Activated CD8-positive, alpha-beta memory T cell treated with anti-CD3 and anti-CD28 coated beads for 48 hours (primary cell): ENCODE data around the gene ALDH1L2.
A peak's percentile ranks its signal among the peaks of the same experiment; 100 is the strongest.

Source experiments
- DNase-seq, 3 experiments: peaks; one replicate each; pipeline ENCODE4 v3.0.0-alpha.2; 2020; ENCODE audit warnings: low read depth in 2 of 3, low spot score in 2 of 3

The ALDH1L2 gene

DNA sequence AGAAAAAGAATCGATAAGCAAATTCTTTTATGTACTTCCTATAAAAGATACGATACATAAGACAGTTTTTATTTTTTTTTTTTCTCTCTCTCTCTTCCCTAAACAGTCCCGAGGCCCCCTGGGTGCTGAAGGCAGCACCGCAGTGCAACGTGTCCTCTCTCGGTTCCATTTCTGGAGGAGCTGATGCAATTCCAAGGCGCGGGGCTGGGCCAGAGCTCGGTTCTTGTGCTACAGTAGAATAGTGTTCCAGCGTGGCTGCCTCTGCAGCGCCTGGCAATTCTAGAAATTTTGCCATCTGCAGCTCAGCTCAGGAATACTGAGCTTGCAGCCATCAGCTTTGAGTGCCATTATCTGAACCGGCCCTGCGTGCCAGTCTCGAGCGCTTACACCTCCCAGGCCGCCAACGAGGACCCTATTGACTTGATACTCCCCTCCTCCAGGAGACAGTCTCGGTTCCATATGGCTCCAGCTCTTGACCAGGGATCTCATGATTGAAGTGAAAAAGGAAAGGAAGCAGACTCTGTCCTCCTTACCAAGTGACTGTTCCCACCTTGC is 630 bp downstream of the ALDH1L2 start:
- DNase-seq: no peak

DNA sequence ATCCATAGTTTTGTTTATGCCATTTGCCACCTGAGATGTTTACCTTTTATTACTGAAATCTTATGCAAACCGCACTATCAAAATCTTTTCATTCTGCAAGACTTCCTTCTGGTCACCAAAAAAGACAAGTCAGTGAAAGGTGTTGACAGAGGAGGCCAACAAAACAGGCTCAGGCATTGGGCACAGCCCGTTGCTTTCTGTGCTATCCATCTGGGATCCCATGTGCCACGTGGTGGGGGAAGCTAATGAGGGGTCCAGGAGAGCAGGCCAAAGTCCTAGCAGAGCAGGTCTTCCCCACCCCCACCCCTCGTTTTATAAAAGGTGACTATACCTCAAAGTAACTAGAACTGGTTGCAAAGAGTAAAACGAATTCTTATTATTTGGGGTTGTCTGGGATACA is 1.2 kb downstream of the ALDH1L2 start:
- DNase-seq: no peak

DNA sequence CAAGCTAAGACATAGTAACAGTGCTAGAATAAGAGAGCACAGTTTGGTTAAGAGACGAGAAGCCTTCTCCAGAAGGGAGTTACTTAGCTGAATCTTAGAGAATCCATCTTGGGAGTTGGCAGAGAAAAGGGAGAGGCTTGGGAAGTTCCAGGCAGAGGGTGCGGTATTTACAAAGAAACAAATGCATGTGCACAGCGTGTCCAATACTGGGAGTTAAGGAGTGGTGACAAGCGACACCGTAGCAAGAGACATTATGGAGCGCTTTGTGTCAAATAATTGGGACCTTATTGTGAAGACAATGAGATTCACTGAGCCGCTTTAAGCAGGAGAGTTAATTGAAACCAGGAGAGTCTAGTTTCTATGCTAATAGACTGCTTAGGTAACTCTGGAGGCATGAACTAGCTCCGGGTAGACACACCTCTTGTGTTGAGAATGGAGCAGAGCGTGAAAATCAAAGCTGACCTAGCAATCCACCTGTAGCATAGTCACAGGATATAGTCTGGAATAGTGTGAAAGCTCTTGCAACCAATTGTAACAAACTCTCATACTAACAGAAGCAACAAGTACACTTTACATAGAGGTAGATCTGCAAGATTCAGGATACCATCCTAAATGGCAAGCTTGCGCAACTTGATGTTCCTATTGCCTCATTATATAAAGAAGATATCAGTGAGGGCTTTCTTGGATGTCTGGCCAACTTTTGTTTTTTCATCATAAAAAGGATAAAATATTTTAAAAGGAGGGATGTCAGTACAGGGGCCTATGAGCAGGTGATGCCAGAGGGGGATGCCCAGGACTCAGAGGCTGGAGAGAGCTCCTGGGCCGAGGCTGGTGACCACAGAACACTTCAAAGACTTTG is 5.3 kb downstream of the ALDH1L2 start:
- no peak for DNase-seq

DNA sequence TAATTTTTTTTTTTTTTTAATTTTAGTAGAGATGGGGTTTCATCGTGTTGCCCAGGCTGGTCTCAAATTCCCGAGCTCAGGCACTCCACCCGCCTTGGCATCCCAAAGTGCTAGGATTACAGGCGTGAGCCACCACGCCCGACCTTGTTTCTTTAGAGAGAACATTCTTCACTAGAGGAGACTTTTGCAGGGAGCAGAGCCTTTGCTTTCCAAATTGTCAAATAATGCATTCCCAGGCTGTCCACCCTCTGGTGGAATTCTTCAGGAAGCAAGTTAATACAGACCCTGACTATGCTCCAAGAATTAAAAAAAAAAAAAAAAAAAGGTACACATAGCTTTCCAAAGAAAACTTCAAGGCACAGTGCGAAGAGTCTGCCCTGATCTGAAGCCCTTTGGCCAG is 6.8 kb downstream of the ALDH1L2 start:
- no peak for DNase-seq

DNA sequence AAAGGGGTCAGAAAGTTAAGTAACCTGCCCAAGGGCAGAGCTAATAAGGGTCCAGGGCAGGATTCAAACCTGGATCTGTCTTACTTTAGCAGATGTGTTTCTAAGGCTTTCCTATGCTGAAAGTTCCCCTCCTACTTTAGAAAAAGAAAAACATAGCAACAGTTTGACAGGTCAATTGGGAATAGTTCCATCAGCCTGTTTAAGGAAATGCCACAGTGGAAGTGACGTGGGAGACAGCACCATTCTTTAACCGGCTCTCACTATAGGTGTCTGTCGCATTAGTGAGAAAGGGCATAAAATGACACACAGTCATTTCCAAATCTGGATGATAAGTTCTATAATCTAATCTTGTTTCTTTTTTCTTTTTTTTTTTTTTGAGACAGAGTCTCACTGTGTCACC is 7.3 kb downstream of the ALDH1L2 start:
- no peak for DNase-seq

DNA sequence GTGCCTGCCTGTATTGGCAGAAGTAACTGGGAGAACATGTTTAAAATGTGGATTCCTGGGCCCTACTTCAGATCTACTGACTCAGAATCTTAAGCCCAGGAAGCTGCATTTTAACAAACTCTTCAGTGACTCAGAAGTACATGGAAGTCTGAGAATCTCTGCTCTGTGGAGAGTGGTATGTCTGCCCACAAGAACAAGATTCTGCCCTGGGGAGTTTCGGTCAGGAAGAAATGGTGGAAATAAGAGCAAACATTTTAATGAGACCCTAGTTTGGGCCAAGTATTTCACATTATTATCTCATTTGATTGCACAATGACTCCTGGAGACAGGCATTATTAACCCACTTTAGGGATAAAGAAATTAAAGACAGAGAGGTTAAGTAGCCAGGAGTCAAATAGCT is 8.2 kb downstream of the ALDH1L2 start:
- no peak for DNase-seq

DNA sequence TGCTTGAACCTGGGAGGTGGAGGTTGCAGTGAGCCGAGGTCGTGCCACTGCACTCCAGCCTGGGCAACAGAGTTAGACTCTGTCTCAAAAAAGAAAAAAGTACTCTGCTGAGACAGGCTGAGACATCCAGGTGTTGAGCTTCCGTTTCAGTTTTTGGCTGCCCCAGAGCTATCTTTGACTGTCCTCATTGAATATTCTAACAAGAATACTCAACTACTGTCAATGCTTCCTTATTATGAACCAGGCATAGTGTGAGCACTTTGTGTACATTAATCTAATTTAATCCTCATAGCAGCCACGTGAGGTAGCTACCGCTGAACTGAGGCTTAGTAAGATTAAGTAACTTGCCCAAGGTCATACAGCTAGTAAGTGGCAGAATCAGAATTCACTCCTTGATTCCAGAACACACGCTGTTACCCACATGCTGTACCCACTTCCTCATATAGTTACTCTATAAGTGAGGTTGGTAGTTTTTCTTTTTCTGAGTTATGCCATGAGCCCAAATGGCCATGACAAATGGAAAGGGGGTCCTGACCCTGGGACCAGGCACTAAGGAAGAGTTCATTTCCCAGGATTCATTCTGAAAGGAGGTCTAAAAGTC is 11.3 kb downstream of the ALDH1L2 start:
- DNase-seq: no peak

DNA sequence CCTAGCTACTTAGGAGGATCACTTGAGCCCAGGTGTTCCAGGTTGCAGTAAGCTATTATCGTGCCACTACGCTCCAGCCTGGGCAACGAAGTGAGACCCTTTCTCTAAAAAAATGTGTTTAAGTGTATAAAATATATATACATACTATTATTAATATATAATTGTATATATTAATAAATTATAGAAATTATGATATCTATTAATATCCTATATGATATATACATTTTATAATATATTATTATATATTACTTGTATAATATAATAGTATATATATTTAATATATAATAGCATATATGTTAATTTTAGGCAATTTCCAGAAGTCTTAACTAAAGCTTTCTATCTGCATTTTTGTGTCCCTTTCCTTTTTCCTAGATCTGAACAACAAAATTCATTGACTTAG is 12.3 kb downstream of the ALDH1L2 start:
- DNase-seq: no peak

DNA sequence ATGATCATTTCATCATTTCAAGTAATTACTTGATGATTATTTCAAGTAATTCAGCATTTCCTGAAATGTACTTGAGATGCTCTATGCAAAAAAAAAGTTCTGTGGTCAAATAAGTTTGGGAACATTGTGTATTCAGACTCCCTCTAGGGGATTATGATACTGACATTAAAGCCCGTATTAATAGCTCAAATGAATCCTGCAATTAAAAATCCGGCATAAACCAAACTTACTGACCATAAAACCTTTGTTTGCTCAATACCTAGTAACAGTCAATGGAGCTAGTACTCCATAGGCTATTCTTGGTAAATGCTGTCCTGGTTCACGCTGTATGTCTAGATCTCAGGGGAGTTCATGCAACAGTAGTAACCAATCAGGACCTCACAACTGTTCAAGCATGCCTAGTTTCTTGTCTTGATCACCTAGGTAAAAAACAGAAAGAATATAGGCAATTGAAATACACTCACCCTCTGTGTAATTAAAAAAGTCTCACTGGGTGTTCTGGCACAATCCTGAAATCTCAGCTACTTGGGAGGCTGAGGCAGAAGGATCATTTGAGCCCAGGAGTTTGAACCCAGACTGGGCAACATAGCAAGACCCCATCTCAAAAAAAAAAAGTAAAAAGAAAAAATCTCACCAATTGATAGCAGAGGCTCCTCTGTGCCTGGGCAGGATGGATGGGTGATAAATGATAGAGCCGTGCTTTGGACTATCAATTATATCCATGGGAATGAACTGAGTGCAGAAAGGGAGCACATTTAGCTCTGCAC is 14.1 kb downstream of the ALDH1L2 start:
- DNase-seq: no peak

DNA sequence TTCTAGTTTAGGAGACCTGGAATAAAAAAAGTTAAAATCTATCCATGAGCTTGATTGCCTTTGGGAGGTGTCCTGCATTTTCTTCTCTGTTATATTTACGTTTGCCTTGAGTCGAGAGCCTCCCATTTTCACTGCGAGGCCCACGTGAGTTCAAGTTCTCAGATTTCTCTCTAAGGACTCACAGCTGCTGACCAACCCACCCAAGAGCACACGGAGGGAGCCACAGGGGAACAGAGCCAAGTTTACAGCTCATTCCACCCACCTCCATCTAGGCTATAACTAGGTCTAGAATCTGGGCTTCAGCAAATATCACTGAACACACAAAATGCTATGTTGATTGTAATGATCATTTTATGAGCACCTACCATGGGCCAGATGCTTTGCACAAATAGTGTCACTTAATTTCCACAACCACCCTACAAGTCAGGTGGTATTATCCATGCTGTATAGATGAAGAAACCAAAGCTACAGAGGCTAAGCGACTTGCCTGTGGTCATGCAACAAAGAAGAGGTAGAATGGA is 16.7 kb downstream of the ALDH1L2 start:
- DNase-seq: no peak

DNA sequence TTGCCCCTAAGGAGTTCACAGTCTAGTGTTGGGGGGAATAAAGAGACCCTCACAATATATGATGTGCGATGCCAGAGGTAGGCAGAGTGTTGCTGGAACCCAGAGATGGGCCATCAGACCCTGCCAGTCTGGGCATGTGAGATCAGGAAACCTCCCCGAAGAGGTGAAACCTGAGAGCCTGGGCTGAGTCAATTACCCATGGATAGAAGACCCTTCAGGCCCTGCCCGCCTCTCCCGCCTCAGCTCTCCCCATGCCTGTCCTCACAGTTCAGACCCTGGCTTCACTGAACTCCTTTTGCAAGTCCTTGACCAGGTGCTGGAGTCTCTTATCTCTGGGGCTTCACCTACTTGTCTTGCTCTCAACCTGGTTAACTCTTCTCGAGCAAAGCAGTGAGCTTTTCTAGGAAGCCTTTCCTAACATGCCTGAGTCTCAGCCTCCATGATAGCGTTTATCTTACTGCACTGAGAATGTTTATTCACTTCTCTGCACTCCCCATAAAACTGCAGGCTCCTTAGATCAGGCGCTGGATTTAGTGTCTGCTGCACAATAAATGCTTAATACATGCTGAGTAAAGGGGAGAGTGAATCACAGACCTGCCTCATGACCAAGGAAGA is 19.6 kb downstream of the ALDH1L2 start:
- no peak for DNase-seq

DNA sequence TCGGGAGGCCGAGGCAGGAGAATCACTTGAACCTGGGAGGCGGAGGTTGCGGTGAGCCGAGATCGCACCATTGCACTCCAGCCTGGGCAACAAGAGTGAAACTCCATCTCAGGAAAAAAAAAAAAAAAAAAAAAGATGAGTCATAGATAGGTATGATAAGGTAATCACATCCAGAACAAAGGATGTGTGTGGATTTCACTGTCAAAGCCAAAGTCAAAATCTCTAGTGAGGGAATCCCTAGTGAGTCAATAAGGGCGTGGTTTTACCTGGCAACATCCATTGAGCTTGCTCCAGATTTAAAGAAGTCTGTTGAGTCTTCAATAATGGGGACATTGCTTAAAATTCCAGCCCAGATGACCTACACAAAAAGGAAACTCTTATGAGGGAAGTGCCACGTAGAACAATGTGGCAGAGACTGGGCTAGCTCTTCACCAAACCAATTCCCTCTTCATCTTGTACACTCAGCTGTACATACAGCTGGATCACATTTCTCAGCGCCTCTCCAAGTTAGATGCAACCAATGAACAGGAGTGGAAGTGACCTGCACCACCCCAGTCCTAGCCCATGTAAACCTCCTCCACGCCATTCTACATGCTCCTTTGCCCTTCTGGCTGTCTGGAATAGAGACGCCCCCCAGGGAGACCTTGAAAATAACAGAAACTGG is 23.4 kb downstream of the ALDH1L2 start:
- no peak for DNase-seq

DNA sequence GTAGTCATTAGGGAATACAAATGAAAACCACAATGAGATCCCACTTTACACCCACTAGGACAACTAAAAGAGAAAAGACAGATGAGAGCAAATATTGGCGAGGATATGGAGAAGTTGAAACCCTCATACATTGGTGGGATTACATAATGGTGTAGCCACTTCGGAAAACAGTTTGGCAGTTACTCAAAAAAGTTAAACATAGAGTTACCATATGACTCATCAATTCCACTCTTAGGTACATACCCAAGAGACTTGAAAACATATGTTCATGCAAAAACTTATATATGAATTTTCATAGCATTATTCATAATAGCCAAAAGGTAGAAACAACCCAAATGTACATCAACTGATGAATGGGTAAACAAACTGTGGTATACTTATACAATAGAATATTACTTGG is 27.1 kb downstream of the ALDH1L2 start:
- no peak for DNase-seq

DNA sequence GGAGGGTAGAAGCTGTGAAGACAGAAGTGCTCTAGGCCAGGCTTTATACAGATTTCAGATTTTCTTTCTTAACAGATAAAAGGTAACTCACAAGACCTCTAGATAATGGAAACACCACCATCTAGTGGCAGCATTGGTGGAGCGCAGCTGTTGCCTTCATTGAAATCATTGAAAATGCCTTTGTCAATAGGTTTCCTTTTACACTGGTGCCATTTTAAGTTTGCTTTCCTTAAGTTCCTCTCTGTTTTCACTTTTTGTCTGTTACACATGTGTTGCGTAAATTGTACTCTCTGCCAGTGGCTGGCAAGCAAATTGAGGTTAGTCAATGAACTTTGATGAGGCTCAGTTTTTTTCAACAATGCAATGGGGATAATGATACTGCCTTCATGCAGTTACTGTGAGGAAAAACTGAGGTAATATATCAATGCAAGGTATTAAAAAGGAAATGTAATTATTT is 31.1 kb downstream of the ALDH1L2 start:
- peak; percentile 19 to 40 (median 25) for DNase-seq

DNA sequence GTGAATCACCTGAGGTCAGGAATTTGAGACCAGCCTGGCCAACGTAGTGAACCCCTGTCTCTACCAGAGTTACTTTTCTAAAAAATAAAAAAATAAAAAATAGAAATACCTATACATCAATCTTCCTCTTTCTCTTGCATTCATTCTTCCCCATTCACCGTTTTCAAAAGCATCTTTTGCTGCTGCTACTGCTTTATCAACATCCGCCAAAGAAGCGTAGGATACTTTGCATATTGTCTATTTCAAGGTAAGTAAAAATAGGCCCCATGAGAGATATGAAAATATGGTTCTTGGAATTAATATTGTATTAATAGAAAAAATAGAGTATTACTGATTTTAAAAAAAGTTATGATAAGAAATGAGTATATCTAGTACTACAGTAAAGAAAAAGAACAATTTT is 32.3 kb downstream of the ALDH1L2 start:
- no peak for DNase-seq

DNA sequence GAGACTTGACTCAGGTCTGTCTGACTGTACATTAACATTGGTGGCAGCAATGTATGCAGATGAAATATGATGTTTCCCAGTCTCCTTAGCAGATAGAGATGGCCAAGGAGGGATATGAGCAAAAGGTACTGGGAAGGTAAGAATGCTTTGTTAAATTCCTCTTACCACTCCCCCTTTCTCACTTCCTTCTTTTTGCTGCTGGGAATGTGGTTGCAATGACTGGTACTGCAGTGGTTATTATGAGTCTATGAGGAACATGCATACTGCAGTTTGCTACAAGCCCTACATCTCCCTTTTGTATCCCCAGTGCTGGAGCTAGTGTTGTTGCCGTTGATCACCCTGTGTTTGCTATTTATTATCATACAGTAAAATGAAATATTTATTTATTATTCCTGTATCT is 35.9 kb downstream of the ALDH1L2 start:
- DNase-seq: no peak

DNA sequence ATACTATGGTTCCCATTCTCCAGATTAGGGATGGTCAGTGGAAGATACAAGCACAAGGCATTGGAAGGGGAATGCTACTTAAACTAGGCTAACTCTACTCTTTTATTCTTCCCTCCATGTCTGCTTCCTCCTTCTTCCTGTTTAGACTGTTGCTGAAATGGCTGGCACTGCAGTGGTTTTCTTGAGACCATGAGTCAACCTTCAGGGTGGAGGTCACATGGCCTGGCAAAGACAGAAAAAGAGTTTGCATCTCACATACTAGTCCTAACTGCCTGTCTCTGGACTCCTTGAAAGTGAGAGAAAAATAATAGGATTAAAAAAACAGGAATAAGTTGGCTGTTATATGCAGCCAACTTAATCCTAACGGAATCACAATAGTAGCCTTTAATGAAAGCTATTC is 37.0 kb downstream of the ALDH1L2 start:
- no peak for DNase-seq

DNA sequence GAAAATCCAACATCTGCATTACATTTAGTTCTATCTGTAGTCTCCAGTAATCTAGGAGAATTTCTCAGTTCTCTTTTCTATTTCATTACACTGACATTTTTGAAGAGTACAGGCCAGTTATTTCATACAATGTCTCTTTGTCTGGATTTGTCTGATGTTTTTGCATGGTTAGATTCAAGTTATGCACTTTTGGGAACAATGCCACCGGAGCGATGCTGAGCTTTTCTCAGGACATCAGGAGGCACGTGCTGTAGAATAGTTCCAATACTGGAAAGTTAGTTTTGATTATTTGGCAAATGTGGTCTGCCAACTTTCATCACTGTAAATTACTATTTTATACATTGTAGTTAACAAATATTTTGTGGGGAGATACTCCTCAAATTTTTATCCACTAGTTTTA is 43.1 kb downstream of the ALDH1L2 start:
- no peak for DNase-seq

DNA sequence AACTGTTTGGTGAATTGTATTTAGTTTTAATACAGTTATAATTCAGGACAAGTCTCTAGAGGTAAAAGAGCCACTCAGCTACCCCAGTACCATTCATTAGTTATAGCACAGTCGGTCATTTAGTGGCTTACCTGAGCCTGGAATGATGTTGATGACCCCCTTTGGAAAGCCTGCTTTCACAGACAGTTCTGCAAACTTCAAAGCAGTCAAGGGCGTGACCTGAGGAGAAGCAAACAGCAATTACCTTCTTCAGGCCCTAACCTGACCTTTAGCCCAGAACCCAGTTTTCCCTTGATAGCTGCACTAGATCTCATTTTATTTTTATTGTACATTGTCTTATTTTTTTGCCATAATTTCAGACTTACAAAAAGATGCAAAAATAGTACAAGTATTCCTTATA is 43.8 kb downstream of the ALDH1L2 start:
- no peak for DNase-seq

DNA sequence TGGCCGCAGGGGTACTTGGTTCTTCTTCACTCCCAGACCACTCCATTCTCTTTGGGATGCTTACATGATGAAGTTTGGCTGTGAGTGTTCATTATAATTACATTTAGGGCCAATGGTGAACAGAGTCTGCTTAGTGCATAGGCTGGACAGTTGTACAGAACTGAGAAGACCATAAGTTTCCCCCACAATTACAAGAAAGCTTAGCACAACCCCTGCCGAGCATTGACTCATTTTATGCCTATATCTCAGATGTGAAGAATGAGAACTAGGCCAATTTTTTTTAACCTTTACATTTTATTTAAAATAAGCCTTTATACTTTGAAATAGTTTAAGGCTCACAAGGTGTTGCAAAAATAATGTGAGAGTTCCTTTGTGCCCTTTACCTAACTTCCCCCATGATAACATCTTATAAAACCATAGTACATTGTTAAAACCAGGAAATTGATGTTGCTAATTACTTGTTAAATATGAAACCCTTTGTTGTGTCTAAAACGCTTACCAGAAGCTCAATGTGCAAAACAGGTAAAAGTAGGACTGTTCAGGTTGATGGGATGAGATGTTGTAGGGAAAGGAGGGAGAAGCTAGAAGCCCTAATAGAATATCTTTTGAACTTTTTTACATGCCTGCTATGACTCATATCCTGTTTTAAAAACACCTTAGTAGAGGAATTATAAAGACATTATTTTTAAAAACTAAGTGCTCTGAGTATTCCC is 47.2 kb downstream of the ALDH1L2 start:
- no peak for DNase-seq
